Fibroblast of villous mesenchyme (primary cell): ENCODE results near the gene ATP1A4. TPM values are rescaled to one million over a fixed set of nuclear protein-coding genes. Genes with fewer than 3 reads are reported as not detected.

Experiments used
- DNase-seq: peaks from one replicate; pipeline ENCODE4 v3.0.0-alpha.2; 2010; ENCODE audit warnings: low read depth
- H3K4me3 ChIP-seq: 2 replicates; pipeline ENCODE4 v1.5.1; 2011; ENCODE audit warnings: low read depth, mild to moderate bottlenecking, low read length
- total RNA-seq: library from RNA; depleted of rRNA; stranded (reverse); fragments of >200 nt; gene quantifications from 2 replicates; pipeline ENCODE4 v1.2.3, GENCODE V29; 2012
- TF ChIP-seq, protein P1 (sequence below): IDR thresholded peaks from 2 replicates; pipeline ENCODE4 v1.5.1; 2012; ENCODE audit warnings: low read depth, mild to moderate bottlenecking, low read length; ENCODE audit not compliant: insufficient read depth

The ATP1A4 gene
- total RNA-seq, 1 donor = not detected

DNA sequence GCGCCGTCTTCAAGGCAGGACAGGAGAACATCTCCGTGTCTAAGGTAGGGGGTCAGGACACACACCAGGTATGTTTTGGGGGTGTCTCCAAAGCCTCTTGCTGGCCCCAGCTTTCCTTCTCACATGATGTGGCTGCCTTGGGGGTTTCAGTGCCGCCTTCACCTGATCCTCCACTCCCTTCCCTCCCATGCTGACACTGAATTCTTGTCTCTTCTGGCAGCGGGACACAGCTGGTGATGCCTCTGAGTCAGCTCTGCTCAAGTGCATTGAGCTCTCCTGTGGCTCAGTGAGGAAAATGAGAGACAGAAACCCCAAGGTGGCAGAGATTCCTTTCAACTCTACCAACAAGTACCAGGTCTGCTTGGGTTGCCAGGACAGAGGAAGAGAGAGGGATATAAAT lies 22.4 kb upstream of the ATP1A4 start:
- TF ChIP-seq, protein P1, sequence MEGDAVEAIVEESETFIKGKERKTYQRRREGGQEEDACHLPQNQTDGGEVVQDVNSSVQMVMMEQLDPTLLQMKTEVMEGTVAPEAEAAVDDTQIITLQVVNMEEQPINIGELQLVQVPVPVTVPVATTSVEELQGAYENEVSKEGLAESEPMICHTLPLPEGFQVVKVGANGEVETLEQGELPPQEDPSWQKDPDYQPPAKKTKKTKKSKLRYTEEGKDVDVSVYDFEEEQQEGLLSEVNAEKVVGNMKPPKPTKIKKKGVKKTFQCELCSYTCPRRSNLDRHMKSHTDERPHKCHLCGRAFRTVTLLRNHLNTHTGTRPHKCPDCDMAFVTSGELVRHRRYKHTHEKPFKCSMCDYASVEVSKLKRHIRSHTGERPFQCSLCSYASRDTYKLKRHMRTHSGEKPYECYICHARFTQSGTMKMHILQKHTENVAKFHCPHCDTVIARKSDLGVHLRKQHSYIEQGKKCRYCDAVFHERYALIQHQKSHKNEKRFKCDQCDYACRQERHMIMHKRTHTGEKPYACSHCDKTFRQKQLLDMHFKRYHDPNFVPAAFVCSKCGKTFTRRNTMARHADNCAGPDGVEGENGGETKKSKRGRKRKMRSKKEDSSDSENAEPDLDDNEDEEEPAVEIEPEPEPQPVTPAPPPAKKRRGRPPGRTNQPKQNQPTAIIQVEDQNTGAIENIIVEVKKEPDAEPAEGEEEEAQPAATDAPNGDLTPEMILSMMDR = no peak
- H3K4me3 ChIP-seq = no peak overlapping the region
- no peak for DNase-seq

DNA sequence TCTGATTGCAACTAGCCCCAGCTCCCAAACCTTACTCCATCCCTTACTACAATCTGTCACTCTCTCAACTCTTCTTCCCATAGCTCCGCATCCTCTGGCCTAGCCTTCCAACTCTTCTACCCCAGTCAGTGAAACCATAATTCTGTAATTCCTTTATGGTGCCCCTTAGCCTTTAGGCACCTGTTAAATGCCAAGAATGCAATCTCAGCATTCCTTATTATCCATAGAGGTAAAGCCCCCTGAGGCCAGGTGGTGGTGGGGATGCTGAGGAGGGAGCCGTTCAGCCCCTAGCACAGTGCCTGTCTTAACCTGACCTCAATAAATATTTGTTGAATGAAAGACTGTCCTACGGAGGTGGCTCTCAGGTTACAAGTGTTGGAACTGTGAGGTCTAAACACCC lies 21.8 kb upstream of the ATP1A4 start:
- no peak for DNase-seq

DNA sequence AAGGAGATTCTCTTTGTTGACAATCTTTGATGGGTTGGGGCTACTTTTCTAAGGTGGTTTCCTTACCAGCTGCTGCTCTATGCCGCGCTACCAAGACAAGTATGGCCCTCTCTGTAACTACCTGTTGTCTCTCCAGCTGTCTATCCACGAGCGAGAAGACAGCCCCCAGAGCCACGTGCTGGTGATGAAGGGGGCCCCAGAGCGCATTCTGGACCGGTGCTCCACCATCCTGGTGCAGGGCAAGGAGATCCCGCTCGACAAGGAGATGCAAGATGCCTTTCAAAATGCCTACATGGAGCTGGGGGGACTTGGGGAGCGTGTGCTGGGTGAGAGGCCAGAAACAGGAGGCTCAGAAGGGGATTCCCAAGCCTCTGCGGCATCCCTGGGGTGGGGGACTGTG lies 21.4 kb upstream of the ATP1A4 start:
- TF ChIP-seq, protein P1 = no peak
- H3K4me3 ChIP-seq = no peak overlapping the region
- DNase-seq = no peak

More for the DNA sequence above, 21.8 kb upstream of the ATP1A4 start:
- H3K4me3 ChIP-seq = no peak overlapping the region
- TF ChIP-seq, protein P1 = no peak

DNA sequence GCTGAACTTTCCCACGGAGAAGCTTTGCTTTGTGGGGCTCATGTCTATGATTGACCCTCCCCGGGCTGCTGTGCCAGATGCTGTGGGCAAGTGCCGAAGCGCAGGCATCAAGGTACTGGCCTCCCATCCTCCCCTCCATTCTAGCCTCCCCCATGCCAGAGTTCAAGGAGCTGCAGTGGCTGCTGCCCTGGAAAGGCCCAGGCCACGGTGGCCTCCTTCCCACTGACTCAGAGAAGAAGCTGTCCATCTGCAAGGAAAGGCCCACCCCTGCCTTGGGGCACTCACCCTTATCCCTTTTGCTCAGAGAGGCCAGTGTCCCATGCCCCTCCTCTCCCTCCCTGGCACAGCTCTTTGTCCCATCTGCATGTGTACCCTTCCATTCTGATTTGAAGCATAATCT lies 20.9 kb upstream of the ATP1A4 start:
- DNase-seq = no peak
- H3K4me3 ChIP-seq = no peak overlapping the region

DNA sequence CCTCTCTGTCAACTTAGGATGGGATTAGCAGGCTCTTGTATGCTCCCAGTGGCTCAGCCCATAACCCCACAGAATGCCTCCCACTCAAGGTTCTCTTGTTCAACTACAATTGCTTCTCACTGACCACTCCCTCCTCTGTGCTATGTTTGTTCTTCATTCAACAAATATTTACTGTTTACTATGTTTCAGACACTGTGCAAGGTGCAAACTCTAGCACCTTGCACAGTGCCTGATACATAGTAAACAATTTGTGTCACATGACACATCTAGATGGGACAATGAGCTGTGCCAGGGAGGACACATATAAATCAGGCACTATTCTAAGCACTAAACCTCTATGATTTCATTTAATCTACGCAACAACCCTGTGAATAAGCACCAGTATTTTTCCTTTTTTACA lies 20.5 kb upstream of the ATP1A4 start:
- TF ChIP-seq, protein P1 = no peak
- H3K4me3 ChIP-seq = no peak overlapping the region
- no peak for DNase-seq

More for the DNA sequence above, 20.9 kb upstream of the ATP1A4 start:
- TF ChIP-seq, protein P1 = no peak

DNA sequence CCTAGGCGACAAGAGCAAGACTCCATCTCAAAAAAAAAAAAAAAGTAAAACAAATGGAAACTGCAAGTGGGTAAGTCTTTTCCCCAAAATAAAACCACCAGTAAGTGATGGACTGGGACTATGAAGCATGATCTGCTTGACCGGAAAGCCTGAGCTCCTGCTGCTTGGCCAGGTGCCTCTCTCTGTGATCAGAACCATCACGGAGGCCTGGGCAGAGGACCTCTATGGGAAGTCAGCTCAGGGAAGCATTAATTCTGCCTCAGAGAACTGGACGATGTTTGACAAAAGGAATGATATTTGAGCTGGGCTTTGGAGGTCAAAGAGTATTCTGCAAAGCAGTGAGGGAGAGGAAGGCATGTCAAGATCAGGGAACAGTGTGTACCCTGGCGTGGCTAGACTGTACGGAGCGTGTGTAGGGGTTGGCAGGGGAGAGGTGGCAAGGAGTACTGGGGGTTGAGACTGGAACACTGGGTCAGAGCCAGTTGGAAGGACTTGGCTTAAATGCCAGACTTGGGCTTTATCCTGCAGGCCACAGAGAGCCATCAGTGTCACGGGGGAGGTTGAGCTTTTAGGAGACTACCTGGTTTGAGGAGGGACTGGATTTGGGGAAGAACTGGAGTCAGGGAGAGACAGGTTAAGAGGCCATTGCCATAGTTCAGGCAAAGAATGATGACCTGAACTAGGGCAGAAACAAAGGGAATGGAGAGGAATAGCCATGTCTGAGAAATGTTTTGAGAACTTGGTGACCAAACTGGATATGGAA lies 19.4 kb upstream of the ATP1A4 start:
- H3K4me3 ChIP-seq = no peak overlapping the region
- DNase-seq = no peak
- TF ChIP-seq, protein P1 = no peak
